ENCODE results near the gene NRL.

DNA sequence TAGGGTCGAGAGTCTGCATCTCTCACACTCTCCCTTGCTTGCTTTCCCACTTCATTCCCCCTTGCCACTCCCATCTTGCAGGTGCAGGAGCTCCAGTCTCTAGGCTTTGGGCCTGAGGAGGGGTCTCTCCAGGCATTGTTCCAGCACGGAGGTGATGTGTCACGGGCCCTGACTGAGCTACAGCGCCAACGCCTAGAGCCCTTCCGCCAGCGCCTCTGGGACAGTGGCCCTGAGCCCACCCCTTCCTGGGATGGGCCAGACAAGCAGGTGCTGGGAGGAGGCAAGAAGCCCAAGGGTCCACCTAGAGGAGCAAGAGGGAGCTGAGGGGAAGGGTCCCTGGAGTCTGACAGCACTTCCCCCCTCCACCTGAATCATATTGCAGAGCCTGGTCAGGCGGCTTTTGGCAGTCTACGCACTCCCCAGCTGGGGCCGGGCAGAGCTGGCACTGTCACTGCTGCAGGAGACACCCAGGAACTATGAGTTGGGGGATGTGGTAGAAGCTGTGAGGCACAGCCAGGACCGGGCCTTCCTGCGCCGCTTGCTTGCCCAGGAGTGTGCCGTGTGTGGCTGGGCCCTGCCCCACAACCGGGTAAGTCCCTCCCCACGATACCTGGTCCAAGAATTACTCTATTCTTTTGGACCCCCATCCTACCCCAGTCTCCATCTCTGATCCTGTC, 36.8 kb upstream of the NRL start:
- TF ChIP-seq EZH2 (IDR thresholded peaks at IDR 0.05) = no peak
- TF ChIP-seq, protein P1, sequence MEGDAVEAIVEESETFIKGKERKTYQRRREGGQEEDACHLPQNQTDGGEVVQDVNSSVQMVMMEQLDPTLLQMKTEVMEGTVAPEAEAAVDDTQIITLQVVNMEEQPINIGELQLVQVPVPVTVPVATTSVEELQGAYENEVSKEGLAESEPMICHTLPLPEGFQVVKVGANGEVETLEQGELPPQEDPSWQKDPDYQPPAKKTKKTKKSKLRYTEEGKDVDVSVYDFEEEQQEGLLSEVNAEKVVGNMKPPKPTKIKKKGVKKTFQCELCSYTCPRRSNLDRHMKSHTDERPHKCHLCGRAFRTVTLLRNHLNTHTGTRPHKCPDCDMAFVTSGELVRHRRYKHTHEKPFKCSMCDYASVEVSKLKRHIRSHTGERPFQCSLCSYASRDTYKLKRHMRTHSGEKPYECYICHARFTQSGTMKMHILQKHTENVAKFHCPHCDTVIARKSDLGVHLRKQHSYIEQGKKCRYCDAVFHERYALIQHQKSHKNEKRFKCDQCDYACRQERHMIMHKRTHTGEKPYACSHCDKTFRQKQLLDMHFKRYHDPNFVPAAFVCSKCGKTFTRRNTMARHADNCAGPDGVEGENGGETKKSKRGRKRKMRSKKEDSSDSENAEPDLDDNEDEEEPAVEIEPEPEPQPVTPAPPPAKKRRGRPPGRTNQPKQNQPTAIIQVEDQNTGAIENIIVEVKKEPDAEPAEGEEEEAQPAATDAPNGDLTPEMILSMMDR (IDR thresholded peaks at IDR 0.05) = no peak
- TF ChIP-seq EZH2phosphoT487 (IDR thresholded peaks at IDR 0.05) = no peak
